HG02852 (cell line): ENCODE measurements around the gene RTN4RL1.

Experiments
- ATAC-seq: cut with Tn5 transposase; IDR thresholded peaks from one replicate; pipeline ENCODE4 v1.9.1; 2021; ENCODE audit warnings: mild to moderate bottlenecking, moderate library complexity; ENCODE audit not compliant: unreplicated experiment

RTN4RL1 gene

DNA sequence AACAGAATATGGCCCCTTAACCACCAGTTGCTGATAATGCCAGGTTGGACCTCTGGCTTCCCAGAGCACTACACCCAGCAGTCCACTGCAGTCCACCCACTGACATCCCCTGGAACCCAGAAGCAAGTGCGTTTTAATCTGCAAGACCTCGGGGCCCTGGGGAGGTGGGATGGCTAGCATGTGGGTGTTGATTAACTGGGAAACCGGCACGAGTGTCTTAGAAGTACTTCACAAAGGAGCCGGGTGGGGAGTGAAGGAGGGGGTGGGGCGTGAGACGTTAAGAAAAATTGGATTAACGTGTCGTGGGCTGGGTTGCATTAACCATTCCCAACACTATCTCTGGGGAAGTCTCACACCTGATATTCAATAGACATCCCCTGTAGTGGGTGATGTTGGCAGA lies 23.7 kb upstream of the RTN4RL1 start:
- no peak for ATAC-seq

DNA sequence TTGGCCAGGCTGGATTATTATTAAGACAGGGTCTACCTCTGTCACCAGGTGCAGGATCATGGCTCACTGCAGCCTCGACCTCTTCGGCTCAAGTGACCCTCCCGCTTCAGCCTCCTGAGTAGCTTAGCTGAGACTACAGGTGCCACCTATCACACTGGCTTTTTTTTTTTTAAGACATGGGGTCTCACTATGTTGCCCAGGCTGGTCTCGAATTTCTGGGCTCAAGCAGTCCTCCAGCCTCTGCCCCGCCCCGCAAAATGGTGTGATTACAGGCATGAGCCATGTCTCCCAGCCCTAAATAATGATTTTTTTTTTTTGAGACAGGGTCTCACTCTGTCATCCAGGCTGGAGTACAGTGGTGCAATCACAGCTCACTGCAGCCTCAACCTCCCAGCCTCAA lies 22.5 kb upstream of the RTN4RL1 start:
- ATAC-seq, result no peak

DNA sequence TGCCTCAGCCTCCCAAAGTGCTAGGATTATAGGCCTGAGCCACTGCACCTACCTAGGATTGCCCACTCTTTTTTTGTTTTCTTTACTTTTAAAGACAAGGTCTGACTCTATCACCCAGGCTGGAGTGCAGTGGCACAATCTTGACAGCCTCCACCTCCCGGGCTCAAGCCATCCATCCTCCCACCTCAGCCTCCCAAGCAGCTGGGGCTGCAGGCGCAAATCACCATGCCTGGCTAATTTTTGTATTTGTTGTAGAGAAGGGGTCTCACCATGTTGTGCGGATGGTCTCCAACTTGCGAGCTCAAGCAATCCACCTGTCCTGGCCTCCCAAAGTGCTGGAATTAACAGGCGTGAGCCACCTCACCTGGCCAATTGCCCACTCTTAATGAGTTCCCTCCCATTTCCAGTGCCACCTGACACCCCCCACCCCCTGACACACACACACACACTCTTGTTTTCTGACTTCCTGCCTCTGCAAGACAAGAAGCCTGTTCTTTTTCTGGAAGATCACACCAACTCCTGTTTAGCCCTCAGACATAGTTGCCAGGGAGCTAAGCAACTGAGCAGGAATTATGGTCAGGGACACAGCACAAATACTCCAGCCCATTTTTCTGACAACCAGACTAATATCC lies 19.2 kb upstream of the RTN4RL1 start:
- ATAC-seq, result no peak

DNA sequence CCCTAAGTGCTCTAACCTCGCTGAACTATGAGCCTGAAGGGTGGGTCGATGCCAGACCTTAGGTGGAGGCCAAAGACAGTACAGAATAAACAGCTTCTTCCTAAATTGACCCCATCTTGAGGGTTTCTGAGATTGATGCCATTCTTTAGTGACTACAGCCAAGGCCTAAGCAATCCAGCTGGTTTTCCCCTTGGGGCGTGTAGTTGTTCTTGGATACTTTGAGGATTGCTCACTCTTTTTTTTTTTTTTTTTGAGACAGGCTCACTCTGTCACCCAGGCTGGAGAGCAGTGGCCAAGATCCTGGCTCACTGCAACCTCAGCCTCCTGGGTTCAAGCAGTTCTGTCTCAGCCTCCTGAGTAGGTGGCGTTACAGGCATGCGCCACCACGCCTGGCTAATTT lies 18.7 kb upstream of the RTN4RL1 start:
- ATAC-seq, result no peak

DNA sequence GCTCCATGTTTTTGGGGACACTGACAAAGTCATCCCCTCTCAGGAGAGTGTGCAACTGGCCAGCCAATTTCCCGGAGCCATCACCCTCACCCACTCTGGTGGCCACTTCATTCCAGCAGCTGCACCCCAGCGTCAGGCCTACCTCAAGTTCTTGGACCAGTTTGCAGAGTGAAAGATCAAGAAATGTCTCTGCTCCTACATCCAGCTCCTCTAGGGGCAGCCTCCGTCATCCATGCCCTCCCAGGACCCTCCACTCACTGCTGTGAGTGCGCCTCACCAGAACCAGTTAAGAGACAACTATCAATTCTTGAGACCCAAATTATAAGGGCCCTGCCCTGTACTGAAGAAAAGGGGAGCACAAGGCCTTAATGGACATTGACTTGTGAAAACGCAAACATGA lies 17.8 kb upstream of the RTN4RL1 start:
- ATAC-seq, result no peak

DNA sequence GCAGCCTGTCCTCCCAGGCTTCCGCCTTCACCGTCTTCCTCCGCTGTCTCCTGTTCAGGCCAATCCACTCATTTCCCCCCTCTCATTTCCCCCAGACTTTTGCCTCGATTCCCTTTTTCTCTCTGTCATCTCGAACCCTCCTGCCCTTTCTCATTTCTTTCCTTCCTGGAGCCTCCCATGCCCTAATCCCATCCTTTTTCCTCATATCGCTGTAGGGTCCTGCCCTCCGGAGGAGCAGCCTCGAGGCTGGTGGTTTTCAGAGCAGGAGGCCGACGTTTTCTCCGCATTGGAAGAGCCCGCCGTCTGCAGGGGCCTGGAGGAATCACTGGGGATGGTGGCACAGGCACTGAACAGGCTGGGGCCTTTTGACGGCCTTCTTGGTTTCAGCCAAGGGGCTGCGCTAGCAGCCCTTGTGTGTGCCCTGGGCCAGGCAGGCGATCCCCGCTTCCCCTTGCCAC lies 17.3 kb upstream of the RTN4RL1 start:
- ATAC-seq, result no peak

DNA sequence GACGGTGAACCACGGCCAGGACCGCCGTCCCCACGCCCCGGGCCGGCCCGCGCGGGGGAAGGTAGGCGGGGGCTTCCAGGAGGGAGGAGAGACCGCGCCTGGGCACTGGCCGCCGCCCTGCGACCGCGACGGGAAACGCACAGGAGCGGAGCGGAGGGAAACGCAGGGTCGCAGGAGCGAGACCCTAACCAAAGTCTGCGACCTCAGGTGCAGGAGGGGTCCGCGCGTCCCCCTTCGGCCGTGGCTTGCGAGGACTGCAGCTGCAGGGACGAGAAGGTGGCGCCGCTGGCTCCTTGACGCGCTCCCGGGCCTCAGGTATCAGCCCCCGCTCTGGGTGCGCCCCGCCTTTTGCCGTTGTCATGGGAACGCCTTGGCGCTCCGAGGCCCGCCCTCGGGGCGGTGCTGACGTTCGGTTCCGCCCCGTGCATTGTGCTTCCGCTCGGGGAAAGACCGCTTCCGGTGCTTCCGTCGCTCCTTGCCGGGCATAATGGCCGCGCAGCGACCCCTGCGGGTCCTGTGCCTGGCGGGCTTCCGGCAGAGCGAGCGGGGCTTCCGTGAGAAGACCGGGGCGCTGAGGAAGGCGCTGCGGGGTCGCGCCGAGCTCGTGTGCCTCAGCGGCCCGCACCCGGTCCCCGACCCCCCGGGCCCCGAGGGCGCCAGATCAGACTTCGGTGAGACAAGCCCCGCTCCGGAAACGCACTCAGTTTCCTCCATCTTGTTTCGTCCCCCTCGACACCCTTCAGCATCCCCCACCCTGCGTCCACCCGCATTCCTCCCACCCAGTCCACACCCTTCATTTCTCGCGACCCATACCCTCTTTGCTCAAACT lies 16.6 kb upstream of the RTN4RL1 start, which contains the start of gene OVCA2:
TSS of gene OVCA2 (plus strand) at position 462 of the 829 bp plus-strand sequence. CDS start at position 488, 26 bp downstream.
- ATAC-seq, result peak; percentile 90

DNA sequence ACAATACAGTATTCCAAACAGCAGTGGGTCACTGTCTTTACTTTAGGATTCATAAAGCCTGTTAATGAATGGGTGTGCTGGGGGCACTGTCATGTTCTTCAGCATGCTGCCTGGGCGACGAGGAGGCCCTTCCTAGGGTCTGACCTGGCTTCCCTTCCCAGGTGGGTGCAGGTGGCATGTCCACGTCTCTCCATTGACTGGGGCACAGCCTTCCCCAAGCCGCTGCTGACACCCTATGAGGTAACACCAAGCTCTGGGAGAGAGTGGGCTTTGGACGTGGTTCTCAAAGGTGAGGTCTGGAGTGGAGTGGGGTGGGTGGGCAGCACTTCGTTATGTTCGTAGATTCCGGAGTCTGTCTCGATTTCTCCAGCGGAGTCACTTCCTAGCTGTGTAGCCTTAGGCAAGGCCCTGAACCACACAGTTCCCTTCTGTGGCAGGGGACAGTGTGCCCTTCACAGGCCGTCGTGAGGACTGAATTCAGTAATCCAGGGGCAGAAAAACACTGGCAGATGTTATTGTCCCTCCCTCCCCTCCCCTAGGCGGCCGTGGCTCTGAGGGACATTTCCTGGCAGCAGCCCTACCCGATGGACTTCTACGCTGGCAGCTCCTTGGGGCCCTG lies 15.9 kb upstream of the RTN4RL1 start:
- ATAC-seq, result no peak

GRCh38 chr17:2040219-2040827 lies 15.2 kb upstream of the RTN4RL1 start:
- no peak for ATAC-seq

DNA sequence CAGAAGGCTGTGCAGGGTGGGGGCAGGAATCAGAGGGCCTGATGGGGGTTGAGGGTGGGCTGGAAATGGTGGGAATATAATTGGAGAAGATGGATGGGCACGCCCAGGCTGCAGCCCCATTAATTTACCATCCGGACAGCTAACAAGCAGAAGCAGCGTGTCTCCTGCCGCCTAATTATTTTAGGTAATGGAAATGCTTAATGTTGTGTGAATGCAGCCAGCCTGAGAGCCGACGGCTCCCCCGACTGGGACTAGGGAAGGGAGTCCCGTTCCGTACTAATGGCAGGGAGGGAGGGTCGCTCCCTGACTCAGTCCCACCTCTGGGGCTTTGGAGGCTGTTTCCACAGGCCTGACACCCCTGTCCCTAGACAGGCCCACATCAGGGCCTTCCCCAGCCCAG lies 12.0 kb upstream of the RTN4RL1 start:
- no peak for ATAC-seq

- no peak for ATAC-seq
Observed at GRCh38 chr17:2035541-2036488, 10.7 kb upstream of the RTN4RL1 start.

- no peak for ATAC-seq
Observed at GRCh38 chr17:2034806-2035540, 9.8 kb upstream of the RTN4RL1 start.

GRCh38 chr17:2034157-2034556 lies 9.0 kb upstream of the RTN4RL1 start:
- ATAC-seq, result no peak

- ATAC-seq, result no peak
Observed at GRCh38 chr17:2033153-2033552, 8.0 kb upstream of the RTN4RL1 start.

DNA sequence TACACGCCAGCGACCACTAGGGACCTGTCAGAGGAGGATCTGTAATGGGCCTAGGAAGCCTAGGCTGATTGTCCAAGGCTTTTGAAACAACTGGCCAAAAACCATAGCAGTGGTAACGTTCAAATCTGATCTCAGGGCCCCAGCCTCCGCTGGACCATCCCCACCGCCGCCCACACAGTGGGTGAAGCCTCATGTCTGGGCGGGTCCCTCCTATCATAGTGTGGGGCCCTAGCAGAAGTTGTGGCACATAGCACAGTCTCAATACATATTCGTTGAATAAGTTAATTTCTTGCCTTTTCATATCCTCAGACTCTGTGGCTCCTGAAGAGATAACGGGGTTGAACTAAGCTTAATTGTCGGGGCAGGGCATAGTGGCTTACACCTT lies 5.6 kb upstream of the RTN4RL1 start:
- ATAC-seq, result no peak

GRCh38 chr17:2029911-2030778 lies 5.0 kb upstream of the RTN4RL1 start, which contains the start of gene DPH1:
DPH1 (plus strand) TSS chr17:2030153; CDS start chr17:2030170, 17 bp downstream.
- peak; percentile 60 for ATAC-seq

GRCh38 chr17:2028737-2029136 lies 3.6 kb upstream of the RTN4RL1 start:
- no peak for ATAC-seq

DNA sequence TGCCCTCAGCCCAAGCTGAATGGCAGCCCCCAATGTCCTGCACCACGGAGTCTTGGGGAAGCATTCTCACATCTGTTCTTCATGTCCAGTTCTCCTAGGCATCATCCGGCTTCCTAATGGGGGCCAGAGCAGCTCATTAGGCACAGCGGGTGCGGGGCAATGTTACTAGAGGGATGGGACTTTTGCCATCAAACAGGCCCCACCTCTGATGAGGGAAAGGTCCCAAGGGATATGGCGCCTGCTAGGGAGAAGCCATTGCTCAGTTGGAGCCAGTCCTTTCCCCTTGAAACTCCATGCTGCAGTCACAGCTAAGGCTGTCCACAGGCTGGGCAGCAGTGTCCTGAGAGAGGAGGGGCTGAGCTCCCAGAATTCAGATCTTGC lies 3.1 kb upstream of the RTN4RL1 start:
- ATAC-seq, result no peak
